T-helper 1 cell (primary cell): ENCODE results near the gene LCORL.
"Not testable (repeated sequence)": the region's sequence is repeated elsewhere in the genome, so short reads cannot be mapped to it uniquely, and the experiment has no call there.

Experiments used
- DNase-seq, 5 donors: peaks; one replicate each; pipeline ENCODE4 v3.0.0-alpha.2; 2012 to 2020

LCORL gene

DNA sequence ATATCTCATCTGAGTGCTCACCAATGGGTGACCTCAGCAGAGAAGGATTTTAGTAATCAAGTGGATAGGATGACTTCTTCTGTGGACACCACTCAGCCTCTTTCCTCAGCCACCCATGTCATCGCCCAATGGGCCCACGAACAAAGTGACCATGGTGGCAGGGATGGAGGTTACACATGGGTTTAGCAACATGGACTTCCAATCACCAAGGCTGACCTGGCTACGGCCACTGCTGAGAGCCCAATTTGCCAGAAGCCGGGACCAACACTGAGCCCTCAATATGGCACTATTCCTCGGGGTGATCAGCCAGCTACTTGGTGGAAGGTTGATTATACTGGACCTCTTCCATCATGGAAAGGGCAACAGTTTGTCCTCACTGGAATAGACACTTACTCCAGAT lies 97.4 kb downstream of the LCORL start:
- no peak for DNase-seq

DNA sequence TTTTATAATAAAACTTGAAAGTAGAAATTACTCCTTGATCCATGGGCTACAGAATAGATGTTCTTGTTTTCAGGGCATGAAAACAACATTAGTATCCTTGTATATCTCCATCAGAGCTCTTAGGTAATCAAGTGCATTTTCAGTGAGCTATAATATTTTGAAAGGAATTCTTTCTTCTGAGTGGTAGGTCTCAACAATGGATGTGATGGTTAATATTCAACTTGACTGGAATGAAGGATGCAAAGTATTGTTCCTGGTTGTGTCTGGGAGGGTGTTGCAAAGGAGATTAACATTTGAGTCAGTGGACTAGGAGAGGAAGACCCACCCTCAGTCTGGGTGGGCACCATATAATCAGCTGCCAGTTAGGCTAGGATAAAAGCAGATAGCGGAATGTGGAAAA lies 100.1 kb downstream of the LCORL start:
- no peak for DNase-seq

DNA sequence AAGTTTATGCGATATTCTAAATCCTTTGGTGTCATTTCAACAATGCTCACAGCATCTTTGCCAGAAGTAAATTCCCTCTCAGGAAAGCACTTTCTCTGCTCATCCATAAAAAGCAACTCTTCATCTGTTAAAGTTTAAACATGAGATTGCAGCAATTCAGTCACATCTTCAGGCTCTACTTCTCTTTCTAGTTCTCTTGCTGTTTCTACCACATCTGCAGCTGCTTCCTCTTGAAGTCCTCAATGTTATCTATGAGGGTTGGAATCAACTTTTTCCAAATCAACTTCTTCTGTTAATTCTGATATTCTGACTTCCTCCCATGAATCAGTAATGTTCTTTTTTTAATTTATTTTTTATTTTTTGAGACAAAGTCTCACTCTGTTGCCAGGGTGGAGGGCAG lies 100.9 kb downstream of the LCORL start:
- no peak for DNase-seq

DNA sequence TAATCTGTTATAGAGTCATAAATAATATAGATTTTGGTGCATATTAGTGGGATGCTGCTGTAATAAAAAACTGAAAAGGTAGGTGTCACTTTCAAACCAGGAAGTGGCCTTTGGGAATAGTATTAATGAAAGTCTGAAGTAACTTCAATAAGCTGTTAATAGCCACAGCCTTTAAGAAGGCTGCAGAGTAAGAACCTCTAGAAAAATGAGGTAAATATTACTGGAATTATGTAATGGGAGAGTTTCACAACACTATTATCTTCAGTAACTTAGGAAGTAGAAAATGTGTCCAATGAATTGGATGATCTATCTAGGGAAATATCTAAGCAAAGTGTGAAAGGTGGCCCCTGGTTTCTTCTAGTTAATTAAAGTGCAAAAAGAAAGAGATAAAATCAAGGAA lies 106.1 kb downstream of the LCORL start:
- DNase-seq, result no peak

DNA sequence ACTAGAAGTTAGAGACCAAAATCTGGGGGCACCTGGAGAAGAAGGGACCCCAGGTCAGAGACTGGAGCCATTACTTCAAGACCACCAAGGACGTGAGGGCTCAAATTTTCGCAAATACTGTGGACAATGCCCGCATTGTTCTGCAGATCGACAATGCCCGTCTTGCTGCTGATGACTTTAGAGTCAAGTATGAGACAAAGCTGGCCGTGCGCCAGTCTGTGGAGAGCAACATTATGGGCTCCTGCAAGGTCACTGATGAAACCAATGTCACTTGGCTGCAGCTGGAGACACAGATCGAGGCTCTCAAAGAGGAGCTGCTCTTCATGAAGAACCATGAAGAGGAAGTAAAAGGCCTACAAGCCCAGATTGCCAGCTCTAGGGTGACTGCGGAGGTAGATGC lies 109.5 kb downstream of the LCORL start:
- no peak for DNase-seq

DNA sequence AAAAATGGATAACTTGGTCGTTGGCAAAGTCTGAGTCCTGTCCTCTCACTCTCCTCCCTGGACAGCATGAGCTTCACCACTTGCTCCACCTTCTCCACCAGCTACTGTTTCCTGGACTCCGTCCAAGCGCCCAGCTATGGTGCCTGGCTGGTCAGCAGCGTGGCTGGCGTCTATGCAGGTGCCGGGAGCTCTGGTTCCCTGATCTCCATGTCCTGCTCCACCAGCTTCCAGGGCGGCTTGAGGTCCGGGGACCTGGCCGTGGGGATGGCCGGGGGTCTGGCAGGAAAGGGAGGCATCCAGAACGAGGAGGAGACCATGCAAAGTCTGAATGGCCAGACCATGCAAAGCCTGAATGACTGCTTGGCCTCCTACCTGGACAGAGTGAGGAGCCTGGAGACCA lies 109.9 kb downstream of the LCORL start:
- no peak for DNase-seq

DNA sequence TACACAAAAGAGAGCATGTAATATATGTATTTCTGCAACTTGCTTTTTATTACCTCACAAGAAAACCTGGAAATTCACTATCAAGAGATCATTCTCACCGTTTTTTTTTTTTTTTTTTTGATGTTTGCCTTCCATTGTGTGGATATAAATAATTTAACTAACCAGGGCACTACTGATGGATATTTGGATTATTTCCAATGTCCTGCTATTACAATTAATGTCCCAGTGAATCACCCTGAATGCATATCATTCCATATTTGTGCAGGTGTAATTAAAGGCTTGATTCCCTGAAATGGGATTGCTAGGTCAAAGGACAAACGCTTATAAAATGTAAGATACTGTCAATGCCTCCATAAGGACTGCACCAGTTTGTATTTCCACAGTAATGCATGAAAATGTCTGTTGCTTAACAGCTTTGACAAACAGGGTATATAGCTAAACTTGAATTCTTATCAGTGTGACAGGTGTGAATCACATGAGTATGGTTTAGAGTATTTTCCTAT lies 123.0 kb downstream of the LCORL start:
- no peak for DNase-seq

DNA sequence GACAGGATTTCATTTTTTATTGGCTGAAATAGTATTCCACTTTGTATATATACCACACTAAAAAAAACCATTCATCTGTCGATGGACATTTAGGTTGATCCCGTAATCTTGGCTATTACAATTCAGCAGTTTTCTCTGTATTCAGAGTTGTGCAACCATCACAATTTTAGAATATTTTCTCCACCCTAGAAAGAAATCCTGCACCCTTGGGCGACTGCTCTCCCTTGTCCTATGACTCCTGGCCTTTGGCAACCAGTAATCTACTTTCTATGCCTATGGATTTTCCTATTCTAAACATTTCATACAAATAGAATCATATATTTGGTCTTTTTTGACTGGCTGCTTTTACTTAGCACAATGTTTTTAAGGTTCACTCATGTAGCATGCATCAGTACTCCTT lies 126.1 kb downstream of the LCORL start:
- DNase-seq, result no peak

DNA sequence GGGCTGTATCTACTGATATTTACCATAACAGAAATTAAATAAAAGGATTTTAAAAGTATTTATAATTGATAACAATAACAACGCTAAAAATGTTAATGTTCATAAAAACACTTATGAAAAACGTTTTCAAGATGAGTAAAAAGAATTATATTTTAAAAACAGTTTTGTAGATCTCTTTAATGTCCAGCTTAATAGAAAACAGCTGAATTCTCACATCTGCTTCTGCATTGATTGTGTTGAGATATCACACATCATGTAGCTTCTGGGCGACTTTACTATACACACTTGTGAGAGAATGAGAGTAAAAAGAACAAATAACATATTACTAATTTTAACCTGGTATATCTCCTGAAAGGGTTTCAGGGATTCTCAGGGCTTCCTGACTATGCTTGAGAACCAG lies 127.1 kb downstream of the LCORL start:
- DNase-seq, result no peak

DNA sequence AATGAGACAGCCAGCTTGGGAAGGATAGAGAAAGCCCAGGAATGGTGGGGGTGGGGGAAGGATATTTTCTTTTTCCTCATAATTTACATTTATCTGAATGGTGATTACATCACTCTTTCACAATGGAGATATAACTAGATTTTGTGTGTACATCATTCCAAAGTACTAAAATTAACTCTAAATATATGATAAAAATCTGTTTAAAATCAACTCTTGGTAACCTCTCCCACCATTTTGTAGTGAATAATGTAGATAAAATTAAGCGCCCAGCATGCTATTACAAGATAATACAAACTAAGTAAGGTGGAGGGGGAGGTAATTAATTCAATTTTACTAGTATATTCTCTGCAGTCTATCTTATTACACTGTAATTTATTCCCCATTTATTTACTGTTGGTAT lies 131.9 kb downstream of the LCORL start:
- DNase-seq, result no peak

DNA sequence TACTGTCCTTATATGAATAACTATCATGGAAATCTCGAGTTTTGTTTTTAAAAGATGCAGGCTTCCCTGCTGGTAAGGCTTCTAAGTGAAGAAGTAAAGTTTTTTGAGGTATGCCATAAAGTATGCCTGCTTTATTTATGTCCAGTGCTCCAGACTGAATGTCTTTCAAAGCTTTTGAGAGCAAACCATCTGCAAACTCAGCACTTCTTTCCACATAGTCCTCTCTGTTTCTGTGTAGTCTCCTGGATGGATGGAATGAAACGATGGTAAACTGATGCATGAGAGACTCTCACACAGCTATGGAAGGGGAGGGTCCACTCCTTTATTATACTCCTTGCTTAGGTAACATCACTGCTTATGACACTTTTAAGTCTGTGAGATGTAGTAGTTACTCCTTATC lies 137.0 kb downstream of the LCORL start:
- no peak for DNase-seq

DNA sequence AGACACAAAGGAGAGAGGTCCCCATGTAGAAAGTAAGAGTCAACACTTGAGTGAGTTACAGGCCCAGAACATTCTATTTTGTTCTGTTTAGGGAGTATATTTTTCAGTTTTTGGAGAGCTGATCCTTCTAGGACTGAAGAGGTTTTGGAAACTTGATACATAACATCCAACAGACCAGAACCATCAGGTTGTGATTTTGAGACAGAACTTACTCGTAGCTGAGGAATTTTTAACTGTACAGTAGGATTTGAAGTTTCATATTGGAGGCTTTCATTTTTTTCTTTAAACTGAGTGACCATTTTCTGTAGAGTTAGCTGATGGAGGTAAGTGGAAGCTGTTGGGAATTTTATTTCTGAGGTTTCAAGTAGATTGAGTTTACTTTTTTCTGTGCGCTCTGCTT lies 137.5 kb downstream of the LCORL start:
- DNase-seq, result no peak

DNA sequence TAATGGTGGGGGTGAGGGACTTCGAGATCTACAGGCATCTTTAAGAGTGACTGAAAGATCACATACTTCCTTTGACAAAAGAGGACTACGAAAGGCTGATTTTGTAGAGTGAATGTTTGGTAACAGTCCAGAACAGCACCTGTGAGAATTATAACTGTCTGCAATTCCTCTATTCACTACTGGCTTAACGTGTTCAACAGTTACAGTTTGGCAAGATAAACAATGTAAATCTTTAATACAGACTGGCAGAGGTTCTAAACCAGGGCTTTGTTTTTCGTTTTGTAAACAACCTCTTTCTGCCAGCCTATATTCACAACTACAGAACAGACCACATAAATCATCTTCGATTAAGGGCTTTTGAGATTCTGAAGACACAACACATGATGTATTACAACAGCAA lies 143.9 kb downstream of the LCORL start:
- DNase-seq, result no peak

DNA sequence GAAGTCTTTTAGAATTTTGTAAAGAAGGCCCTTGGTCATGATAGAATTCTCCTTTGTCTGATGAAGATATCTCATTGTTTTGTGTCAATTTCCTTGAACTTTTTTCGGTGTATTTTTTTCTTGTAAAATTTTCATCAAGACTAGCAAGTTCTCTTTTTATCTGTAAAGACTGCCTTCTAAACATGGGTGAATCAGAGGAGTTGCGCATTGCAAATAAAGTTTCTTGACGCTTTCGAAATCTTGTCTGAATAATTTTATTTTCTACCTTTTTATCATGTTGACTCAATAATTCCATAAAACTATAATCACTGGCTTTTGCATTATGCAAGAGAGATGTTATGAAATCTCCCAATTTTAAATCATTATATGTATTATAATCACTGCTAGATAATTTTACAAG lies 144.6 kb downstream of the LCORL start:
- DNase-seq, result no peak

DNA sequence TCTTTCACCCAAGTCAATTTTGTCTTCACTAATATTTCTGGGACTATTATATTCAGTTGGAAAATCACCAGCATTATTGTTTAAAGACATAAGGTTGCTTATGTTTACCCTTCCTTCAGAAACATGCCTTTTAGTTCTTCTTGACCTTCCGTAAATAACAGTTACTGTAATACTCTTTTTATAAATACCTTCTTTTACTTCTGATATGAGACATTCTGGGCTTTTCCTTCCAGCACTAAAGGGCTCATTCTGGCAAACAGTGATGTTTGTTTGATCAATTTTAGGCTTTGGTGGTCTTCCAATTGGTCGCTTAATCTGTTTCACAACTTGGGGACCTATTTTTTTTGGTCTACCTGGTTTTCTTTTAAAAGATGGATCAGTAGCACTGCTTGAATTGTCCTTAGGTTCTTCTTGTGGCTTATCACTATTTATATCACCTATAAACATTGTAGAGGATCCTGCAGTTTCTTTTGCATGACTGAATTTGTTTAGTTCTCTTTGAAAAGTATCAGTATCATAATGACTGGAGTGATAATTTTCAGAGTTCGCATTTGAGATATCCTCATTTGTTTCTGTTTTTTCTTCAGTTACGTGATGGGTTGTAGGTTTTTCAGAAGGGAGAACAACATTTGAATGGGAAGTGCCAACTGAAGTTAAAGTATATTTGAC lies 146.0 kb downstream of the LCORL start:
- DNase-seq, result peak in 1 of 5 donors; percentile 1

DNA sequence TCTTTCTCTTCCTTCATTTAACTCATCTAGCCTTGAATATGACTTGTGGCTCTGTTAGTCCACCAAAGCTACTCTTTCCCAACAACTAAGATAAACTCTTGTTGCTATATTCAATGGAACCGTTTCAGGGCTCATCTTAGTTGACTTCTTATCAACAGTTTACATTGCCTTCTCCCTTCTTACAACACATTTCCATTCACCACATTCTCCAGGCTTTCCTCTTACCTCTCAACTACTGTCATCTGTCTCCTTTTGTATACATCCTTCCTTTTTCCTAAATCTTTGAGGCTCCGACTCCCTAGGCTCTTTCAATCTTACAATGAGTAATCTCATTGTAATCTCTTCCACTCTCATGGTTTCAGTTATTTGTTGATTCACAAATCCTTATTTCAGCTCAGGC lies 152.2 kb downstream of the LCORL start:
- no peak for DNase-seq

DNA sequence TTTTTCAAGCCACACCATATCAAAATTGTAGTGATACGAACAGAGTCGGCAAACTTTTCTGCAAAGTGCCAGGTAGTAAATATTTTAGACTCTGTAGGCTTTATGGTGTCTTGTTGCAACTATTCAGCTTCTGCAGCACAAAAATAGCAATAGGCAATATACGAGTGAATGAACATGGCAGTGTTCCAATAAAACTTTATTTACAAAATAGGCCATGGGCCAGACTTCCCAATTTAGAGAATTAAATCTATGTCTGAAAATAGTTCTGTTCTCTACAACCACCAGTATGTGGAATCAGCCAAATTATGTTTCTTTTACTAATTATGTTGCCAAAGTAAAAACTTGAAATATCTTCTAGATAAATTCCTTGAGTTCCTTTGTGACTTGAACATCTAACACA lies 154.3 kb downstream of the LCORL start:
- no peak for DNase-seq

DNA sequence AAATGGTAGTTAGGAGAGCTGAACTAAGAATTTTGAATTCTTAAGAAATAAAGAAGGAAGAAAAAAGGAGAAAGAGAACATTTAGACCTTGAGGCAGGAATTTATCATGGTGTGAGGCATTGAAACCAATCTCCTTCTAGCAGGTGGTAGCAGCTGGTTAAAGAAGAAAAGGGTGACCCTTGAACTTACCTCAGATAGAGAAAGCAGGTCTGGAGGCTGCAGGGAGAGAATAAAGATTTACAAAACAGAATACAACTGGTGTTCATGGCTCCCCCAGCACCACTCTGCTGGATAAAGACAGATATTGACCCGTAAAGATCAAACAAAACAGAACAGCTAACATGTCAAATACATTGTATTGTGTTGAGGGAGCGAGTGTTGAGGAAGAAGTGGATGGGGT lies 154.7 kb downstream of the LCORL start:
- DNase-seq, result no peak

DNA sequence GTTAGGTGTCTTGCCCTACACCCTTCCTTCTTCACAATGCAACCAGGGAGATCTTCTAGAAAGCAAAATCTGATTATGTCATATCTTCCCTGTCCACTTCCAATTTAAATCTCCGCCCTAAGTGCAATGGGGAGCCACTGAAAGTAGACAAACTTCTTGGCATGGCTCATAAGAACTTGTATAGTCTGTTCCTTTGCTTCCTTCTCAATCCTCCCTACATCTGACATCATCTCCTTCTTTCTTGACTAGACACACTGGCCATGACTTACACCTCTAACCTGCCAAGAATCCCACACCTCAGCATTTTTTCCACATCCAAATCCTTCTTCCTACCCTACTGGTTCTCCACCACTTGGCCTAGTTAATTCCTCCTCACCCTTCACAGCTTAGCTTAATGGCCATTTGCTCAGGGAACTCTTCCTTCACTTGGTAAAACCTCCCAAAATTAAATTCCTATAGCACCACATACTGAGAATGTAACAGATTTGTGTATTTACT lies 155.6 kb downstream of the LCORL start:
- DNase-seq, result no peak

DNA sequence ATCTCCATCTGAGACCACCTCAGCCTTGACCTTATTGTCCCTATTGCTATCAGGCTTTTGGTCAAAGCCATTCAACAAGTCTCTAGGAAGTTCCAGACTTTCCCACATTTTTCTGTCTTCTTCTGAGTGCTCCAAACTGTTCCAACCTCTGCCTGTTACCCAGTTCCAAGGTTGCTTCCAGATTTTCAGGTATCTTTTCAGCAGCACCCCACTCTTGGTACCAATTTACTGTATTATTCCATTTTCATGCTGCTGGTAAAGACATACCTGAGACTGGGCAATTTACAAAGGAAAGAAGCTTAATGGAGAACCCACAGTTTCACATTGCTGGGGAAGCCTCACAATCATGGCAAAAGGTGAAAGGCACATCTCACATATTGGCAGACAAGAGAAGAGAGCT lies 159.6 kb downstream of the LCORL start:
- DNase-seq, result not testable (repeated sequence)

DNA sequence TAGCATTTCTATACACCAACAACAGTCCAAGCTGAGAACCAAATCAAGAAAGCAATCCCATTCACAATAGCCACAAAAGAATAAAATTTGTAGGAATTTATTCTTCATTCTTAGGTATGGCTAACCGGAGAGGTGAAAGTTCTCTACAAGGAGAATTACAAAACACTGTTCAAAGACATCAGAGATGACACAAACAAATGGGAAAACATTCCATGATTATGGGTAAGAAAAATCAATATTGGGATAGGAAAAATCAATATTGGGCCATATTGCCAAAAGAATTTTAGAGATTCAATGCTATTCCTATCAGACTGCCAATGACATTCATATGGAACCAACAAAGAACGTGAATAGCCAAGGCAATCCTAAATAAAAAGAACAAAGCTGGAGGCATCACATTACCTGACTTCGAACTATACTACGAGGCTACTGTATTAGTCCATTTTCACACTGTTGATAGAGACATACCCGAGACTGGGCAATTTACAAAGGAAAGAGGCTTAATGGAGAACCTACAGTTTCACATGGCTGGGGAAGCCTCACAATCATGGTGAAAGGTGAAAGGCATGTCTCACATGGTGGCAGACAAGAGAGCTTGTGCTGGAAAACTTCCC lies 161.7 kb downstream of the LCORL start:
- DNase-seq, result no peak

DNA sequence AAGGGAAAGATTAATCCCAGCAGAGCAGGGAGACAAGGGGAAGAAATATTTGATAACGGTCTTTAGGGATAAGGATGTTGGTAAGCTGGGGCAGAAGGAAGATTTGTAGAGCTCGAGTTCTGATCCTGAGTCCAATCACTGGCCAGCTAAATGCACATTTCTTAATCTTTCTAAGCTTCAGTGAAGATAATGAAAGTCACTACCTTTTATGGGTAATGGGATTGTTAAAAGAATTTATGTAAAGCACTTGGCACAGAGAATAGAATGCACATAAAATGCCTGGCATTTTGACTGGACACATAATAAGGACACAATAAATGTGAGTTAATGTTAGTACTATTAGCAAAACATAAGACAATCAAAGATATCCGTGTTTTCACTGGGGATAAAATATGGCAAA lies 167.5 kb downstream of the LCORL start:
- DNase-seq, result no peak

DNA sequence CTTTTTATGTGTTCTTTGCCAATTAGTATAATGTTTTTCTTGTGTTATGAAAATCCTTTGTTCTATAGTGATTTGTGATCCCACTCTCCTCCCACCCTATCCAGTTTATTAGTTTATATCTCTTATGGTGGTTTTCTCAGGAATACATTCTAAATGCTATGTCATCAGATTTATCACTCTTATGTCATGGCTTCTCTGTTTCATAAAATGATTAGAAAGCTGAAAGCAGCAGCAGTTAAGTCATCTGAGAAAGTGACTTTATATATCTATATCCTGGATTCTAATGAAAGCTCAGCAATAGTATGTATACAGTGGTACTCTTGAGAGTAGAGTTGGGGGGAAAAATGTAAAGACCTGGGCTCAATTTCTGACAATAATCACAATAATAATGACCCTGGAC lies 169.6 kb downstream of the LCORL start:
- DNase-seq, result no peak

DNA sequence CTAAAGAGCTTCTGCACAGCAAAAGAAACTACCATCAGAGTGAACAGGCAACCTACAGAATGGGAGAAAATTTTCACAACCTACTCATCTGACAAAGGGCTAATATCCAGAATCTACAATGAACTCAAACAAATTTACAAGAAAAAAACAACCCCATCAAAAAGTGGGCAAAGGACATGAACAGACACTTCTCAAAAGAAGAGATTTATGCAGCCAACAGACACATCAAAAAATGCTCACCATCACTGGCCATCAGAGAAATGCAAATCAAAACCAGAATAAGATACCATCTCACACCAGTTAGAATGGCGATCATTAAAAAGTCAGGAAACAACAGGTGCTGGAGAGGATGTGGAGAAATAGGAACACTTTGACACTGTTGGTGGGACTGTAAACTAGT lies 171.3 kb downstream of the LCORL start:
- not testable (repeated sequence) for DNase-seq

DNA sequence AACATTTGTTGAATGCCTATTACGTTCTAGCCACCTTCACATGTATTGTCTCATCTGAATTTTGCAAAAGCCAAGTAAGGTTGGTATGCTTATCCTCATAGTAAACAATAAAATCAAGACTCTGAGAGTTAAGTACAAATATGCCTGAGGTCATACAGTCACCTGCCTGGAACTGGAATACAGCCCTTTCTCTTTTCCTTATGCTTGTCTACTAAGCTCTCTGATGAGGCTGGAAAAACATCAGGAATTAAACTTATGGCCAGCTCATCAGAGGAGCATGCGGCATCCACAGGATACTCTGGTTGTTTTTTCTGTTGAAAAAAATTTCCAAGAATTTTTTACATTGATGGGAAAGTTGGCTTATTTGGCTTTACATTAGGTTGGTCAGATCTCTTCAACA lies 175.3 kb downstream of the LCORL start:
- DNase-seq, result no peak
